ENCODE data around the gene WDR62.

The WDR62 gene

DNA sequence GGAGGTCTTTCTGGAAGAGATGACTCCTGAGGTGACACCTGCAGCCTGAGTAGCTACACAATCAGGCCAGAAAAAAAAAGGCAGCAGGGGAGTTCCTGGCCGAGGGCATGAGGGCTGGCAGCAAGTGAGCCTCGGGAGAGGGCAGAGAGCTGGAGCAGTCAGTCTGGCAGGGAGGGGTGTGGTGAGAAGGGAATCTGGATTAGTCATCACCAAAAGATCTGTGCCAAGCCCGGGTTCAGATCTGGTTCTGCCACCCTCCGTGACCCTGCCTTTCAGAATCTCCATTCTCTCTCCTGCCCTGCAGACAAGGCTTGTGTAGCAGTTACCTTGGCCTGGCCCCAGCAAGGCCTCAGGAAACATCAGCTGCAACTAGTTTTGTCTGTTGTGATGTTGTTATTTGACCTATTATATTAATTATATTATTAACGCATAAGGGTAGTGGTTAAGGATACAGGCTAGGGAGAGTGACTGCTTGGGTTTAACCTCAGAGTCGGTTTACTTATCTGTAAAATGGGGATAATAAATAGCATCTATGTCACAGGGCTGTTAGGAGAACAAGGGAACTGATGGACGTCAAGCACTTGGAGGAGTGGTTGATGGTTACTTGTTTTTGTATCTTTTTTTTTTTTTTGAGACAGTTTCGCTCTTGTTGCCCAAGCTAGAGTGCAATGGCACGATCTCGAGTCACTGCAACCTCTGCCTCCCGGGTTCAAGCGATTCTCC lies 82.4 kb downstream of the WDR62 start:
- TF ChIP-seq CTCF (IDR thresholded peaks at IDR 0.05; ENCODE audit: insufficient read depth, low read length) (no peak), GABPA (IDR thresholded peaks at IDR 0.05; ENCODE audit: low read depth) (no peak), SPI1 (IDR thresholded peaks at IDR 0.05; ENCODE audit: borderline replicate concordance, low read depth) (no peak), POLR2AphosphoS5 (IDR thresholded peaks at IDR 0.05; ENCODE audit: low read depth) (no peak), REST (IDR thresholded peaks at IDR 0.05; ENCODE audit: insufficient replicate concordance, low read depth) (no peak)
- H3K4me3 ChIP-seq (replicated peaks; ENCODE audit: insufficient read depth, low read length), result no peak overlapping the region
- no peak for DNase-seq (ENCODE audit: low read depth in 1 of 2, low spot score in 1 of 2)
- H3K27ac ChIP-seq (replicated peaks), result no peak overlapping the region
- no peaks in the 10 kb centered on the region for H3K27me3 ChIP-seq (ENCODE audit: insufficient read depth, poor library complexity, severe bottlenecking)

GRCh38 chr19:36139120-36139472 lies 84.4 kb downstream of the WDR62 start:
- DNase-seq (ENCODE audit: low read depth in 1 of 2, low spot score in 1 of 2), result no peak
- Histone ChIP-seq H3K27me3 (ENCODE audit: insufficient read depth, poor library complexity, severe bottlenecking) (no peaks in the 10 kb centered on the region), H3K4me3 (replicated peaks; ENCODE audit: insufficient read depth, low read length) (peak overlapping the region; percentile 92), H3K27ac (replicated peaks) (peak overlapping the region; percentile 94)
- no peak for TF ChIP-seq CTCF (IDR thresholded peaks at IDR 0.05; ENCODE audit: insufficient read depth, low read length)
- TF ChIP-seq REST (IDR thresholded peaks at IDR 0.05; ENCODE audit: insufficient replicate concordance, low read depth), result no peak
- TF ChIP-seq GABPA (IDR thresholded peaks at IDR 0.05; ENCODE audit: low read depth), result no peak
- TF ChIP-seq SPI1 (IDR thresholded peaks at IDR 0.05; ENCODE audit: borderline replicate concordance, low read depth), result no peak
- TF ChIP-seq POLR2AphosphoS5 (IDR thresholded peaks at IDR 0.05; ENCODE audit: low read depth), result no peak

DNA sequence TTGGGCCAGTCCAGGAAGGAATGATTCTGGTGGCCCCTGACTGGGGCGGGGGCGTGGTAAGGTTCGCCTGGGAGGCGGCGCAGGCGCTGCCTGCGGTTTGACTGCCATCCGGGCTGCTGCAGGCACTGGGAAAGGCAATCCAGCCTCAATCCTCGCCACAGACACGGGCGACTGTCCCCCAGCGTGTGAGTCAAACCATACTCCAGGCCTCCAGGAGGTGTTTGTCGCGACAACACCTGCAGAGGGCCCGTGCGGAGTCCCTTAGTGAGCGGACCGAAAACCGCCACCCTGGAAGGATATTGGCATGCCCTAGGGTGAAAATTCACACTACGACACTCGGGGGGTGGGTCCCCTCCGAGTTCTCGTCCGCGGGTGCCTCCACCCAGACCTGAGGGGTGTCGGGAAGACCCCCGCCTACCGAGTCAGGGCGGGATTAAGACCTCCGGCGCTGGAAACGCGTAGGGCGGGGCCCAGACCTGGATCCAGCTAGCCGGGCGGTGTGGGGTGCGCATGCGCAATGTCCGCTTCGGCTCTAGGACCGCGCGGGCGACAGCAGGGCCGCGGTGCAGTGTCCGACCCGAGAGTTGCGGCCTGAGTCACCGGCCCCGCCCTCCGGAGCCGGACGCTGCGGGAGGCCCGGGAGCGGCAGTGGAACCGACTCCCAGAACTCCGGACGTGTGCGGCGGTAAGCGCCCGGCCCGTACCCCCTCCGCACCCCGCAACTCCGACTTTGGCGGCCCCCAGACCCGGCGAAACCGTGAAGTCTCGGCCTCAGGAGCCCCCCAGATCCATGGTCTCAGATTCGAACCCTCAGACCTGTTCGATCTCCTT lies 85.0 kb downstream of the WDR62 start, which contains the start of gene CAPNS1:
Gene CAPNS1, plus strand, starts transcription at position 594 of the 831 bp plus-strand sequence. CDS start 946 bp downstream, outside the sequence.
- Histone ChIP-seq H3K27ac (replicated peaks) (peak within 1 kb of the TSS; percentile 94), H3K4me3 (replicated peaks; ENCODE audit: insufficient read depth, low read length) (peak within 1 kb of the TSS; percentile 92), H3K27me3 (ENCODE audit: insufficient read depth, poor library complexity, severe bottlenecking) (no peaks in the 10 kb centered on the region)
- TF ChIP-seq SPI1 (IDR thresholded peaks at IDR 0.05; ENCODE audit: borderline replicate concordance, low read depth), result no peak
- TF ChIP-seq REST (IDR thresholded peaks at IDR 0.05; ENCODE audit: insufficient replicate concordance, low read depth), result no peak
- TF ChIP-seq GABPA (IDR thresholded peaks at IDR 0.05; ENCODE audit: low read depth), result peak; percentile 22; the same call in 1 of the 2 replicates
- peak; percentile 46 for TF ChIP-seq POLR2AphosphoS5 (IDR thresholded peaks at IDR 0.05; ENCODE audit: low read depth)
- TF ChIP-seq CTCF (IDR thresholded peaks at IDR 0.05; ENCODE audit: insufficient read depth, low read length), result no peak
- DNase-seq (ENCODE audit: low read depth in 1 of 2, low spot score in 1 of 2), result peak; percentile 92 to 95
